GM23338 (cell line): ENCODE measurements around the gene ST8SIA2.

ENCODE experiments used
- CTCF ChIP-seq, 2 experiments: fragments of 200-600 bp in 1 of 2; sonication (generic) in 1 of 2; conservative IDR thresholded peaks; 2 replicates each; pipeline versions ENCODE4 v1.5.1 to v1.6.1; 2016 to 2017; ENCODE audit warnings: antibody characterized with exemption in 2 of 2, low read depth in 2 of 2, mild to moderate bottlenecking in 2 of 2, moderate library complexity in 1 of 2
- EZH2 ChIP-seq: fragments of 200-600 bp; sonication (generic); IDR thresholded peaks from one replicate; pipeline ENCODE4 v1.8.0; 2017; ENCODE audit warnings: antibody characterized with exemption, mild to moderate bottlenecking, low read depth; ENCODE audit not compliant: unreplicated experiment
- JUNB ChIP-seq: IDR thresholded peaks from one replicate; pipeline ENCODE4 v1.6.1; 2016; ENCODE audit warnings: antibody characterized with exemption; ENCODE audit not compliant: unreplicated experiment

- no peak for TF ChIP-seq CTCF (conservative IDR thresholded peaks at IDR 0.05; ENCODE audit: low read depth in 2 of 2)
- no peak for TF ChIP-seq JUNB
- no peak for TF ChIP-seq EZH2
Measured at GRCh38 chr15:92451225-92451825, 57.6 kb downstream of the ST8SIA2 start.
